Skeletal muscle tissue (tissue), 4 donors: Measurements from ENCODE around the gene NFIB. TPM values are rescaled to one million over a fixed set of nuclear protein-coding genes. Genes with fewer than 3 reads are reported as not detected.

Experiments
- H3K27ac ChIP-seq: one replicate; pipeline ENCODE4 v1.7.0; 2013; ENCODE audit warnings: mild to moderate bottlenecking, low read depth, low read length, inconsistent platforms
- H3K27me3 ChIP-seq, 3 donors: one replicate each; pipeline ENCODE4 v1.7.0; 2013; ENCODE audit warnings: low read length in 3 of 3; ENCODE audit not compliant: control insufficient read depth in 3 of 3, insufficient read depth in 3 of 3
- H3K36me3 ChIP-seq, 3 donors: one replicate each; pipeline ENCODE4 v1.7.0; 2013; ENCODE audit warnings: low read length in 3 of 3; ENCODE audit not compliant: control insufficient read depth in 3 of 3, insufficient read depth in 3 of 3
- H3K4me1 ChIP-seq, 3 donors: one replicate each; pipeline ENCODE4 v1.7.0; 2013; ENCODE audit warnings: low read length in 3 of 3, mild to moderate bottlenecking in 3 of 3; ENCODE audit not compliant: control insufficient read depth in 3 of 3, insufficient read depth in 3 of 3
- H3K4me3 ChIP-seq, 3 donors: one replicate each; pipeline ENCODE4 v1.7.0; 2013; ENCODE audit warnings: low read length in 3 of 3
- H3K9ac ChIP-seq, 3 donors: one replicate each; pipeline ENCODE4 v1.7.0; 2013; ENCODE audit warnings: low read length in 3 of 3, mild to moderate bottlenecking in 3 of 3, moderate library complexity in 2 of 3, low read depth in 1 of 3
- H3K9me3 ChIP-seq, 3 donors: one replicate each; pipeline ENCODE4 v1.7.0; 2013; ENCODE audit warnings: low read length in 3 of 3; ENCODE audit not compliant: control insufficient read depth in 3 of 3
- total RNA-seq: library from RNA; depleted of rRNA; stranded (reverse); fragments of >200 nt; gene quantifications from one replicate; pipeline ENCODE4 v1.2.3, GENCODE V29; 2014
- donor health status: Osteomylitis.

NFIB gene
- total RNA-seq, 1 donor from 2014 or later, result 95.0 TPM

GRCh38 chr9:14173713-14174112 is 140.2 kb downstream of the NFIB start:
- Histone ChIP-seq H3K36me3 (no peaks in the 10 kb centered on the region), H3K4me1 (peaks cover 0 to 3% (median 0%) of the 10 kb centered on the region in 3 donors), H3K27ac (no peak overlapping the region), H3K9ac (no peak overlapping the region), H3K9me3 (no peaks in the 10 kb centered on the region), H3K4me3 (no peak overlapping the region), H3K27me3 (no peaks in the 10 kb centered on the region)

DNA sequence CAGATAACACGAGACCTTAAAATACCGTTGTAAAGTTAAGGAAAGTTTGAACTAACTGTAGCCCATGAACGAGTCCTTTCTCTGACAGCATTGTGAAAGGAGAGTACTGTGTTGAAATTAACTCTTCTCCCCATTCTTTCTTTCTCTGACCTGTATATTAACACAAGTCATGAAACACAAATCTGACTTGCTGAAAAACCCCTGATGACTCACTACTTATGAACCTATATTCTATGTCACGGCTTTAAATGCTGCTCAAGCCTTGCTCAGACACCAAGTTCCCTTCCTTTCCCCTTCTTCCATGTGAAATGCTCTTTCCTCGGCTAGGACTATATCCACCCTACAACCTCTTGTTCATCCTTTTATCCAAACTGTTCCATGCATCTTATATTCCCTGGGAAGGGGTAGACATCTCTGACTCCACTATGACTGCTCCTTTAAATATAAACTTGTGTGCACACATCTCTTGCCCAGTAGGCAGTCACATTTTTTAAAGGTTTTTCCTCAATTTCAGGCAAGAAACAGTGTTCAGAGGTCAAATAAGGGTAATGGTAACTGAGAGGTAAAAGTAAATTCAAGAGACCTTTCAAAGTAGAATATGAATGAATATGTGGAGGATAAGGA is 142.9 kb downstream of the NFIB start:
- Histone ChIP-seq H3K9me3 (no peaks in the 10 kb centered on the region), H3K27ac (no peak overlapping the region), H3K4me1 (peaks cover 3 to 6% (median 5%) of the 10 kb centered on the region in 3 donors), H3K4me3 (no peak overlapping the region), H3K36me3 (no peaks in the 10 kb centered on the region), H3K27me3 (no peaks in the 10 kb centered on the region), H3K9ac (no peak overlapping the region)

GRCh38 chr9:14170392-14170931 is 143.5 kb downstream of the NFIB start:
- Histone ChIP-seq H3K27me3 (no peaks in the 10 kb centered on the region), H3K4me3 (no peak overlapping the region)

DNA sequence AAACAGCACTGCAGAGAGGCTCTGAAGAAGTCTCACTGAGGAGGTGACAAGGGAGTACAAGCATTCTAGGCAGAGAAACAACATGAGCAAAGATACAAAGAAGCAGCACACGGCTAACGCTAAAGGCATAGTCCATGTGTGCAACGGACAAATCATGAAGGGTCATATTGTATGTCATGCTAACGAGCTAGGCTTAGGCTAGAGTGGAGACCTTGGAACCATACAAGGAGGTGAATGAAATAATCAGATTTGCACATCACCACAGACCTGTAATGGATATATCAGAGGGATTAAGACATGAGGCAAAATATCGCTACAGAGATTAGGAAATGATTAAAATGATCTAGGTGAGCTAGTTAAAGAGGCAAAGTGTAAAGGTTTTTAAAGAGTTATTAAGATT is 145.6 kb downstream of the NFIB start:
- H3K4me1 ChIP-seq, result peaks cover 5 to 19% (median 12%) of the 10 kb centered on the region in 3 donors
- no peaks in the 10 kb centered on the region for H3K9me3 ChIP-seq
- no peak overlapping the region for H3K27ac ChIP-seq
- no peak overlapping the region for H3K4me3 ChIP-seq
- H3K36me3 ChIP-seq, result no peaks in the 10 kb centered on the region
- H3K27me3 ChIP-seq, result no peaks in the 10 kb centered on the region
- H3K9ac ChIP-seq, result no peak overlapping the region

More at GRCh38 chr9:14170392-14170931, 143.5 kb downstream of the NFIB start:
- no peak overlapping the region for H3K27ac ChIP-seq
- no peak overlapping the region for H3K9ac ChIP-seq
- peaks cover 5 to 9% (median 7%) of the 10 kb centered on the region in 3 donors for H3K4me1 ChIP-seq
- H3K9me3 ChIP-seq, result no peaks in the 10 kb centered on the region
- no peaks in the 10 kb centered on the region for H3K36me3 ChIP-seq

DNA sequence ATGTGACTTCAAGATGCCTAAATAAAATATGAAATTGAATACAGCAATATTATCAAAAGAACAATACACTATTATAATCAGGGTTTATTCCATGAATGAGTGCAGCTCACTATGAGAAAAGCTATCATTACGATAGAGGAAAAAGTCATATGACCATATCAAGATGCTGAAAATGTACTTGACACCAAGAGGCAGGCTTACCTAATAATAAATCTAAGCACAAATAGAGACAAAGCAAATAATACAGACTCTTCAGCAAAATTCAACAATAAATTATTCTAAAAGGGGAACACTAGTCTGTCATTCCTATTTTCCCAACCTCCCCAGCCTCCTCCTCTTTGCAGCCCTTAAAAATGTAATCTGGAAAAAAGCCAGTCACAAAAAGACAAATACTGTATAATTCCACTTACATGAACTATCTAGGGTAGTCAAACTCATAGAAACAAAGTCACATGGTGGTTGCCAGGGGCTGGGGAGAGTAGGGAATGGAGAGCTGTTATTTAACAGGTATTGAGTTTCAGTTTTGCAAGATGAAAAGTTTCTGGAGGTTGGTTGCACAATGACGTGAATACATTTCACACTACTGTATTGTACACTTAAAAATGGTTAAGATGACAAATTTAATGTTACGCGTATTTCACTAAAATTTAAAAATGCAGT is 148.4 kb downstream of the NFIB start:
- H3K4me1 ChIP-seq, result peaks cover 5 to 19% (median 12%) of the 10 kb centered on the region in 3 donors
- no peak overlapping the region for H3K4me3 ChIP-seq
- no peaks in the 10 kb centered on the region for H3K27me3 ChIP-seq
- no peaks in the 10 kb centered on the region for H3K36me3 ChIP-seq
- no peak overlapping the region for H3K27ac ChIP-seq
- H3K9ac ChIP-seq, result no peak overlapping the region
- no peaks in the 10 kb centered on the region for H3K9me3 ChIP-seq

GRCh38 chr9:14164908-14165307 is 149.0 kb downstream of the NFIB start:
- H3K27me3 ChIP-seq, result no peaks in the 10 kb centered on the region
- no peak overlapping the region for H3K9ac ChIP-seq
- no peaks in the 10 kb centered on the region for H3K9me3 ChIP-seq
- peaks cover 8 to 19% (median 12%) of the 10 kb centered on the region in 3 donors for H3K4me1 ChIP-seq
- H3K36me3 ChIP-seq, result no peaks in the 10 kb centered on the region
- no peak overlapping the region for H3K27ac ChIP-seq
- H3K4me3 ChIP-seq, result no peak overlapping the region

DNA sequence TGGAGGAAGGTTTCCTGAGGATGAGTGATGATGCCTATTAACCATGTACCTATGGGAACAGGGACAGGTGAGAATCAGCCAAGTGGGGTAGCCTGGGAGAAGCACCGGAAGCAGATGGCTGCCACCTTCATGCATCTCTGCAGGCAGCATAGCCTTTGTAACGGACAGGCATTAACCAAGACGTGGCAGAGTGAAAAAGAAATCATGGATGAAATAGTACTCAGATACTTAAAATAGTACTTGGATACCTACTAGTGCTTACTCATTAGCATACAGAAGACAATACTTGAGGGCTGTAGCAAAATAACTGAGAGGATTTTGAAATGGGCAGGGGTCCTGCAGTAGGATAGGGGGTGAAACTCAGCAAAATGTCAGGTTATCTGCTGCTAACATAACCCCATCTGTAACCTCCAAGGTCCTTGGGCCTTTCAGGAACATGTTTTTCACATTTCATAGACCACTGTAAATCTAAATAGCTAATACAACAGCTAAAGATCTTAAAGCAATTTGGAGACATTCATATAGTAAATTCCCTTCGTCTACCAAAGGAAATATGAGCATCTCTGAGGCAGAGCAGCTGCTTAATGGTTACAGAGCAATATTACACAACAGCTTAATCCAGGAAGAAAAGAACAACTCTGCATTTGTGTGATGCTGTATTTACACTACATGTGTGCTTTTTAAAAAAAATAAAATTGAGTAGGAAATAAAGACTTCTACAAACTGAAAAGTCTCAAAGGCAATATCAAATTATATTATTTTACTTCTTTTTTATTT is 154.3 kb downstream of the NFIB start:
- Histone ChIP-seq H3K36me3 (no peaks in the 10 kb centered on the region), H3K9ac (peak overlapping the region in 1 of 3 donors; percentile 1), H3K27ac (no peak overlapping the region), H3K27me3 (no peaks in the 10 kb centered on the region), H3K9me3 (no peaks in the 10 kb centered on the region), H3K4me1 (peaks cover 11 to 20% (median 12%) of the 10 kb centered on the region in 3 donors), H3K4me3 (peak overlapping the region in 1 of 3 donors; percentile 16)

DNA sequence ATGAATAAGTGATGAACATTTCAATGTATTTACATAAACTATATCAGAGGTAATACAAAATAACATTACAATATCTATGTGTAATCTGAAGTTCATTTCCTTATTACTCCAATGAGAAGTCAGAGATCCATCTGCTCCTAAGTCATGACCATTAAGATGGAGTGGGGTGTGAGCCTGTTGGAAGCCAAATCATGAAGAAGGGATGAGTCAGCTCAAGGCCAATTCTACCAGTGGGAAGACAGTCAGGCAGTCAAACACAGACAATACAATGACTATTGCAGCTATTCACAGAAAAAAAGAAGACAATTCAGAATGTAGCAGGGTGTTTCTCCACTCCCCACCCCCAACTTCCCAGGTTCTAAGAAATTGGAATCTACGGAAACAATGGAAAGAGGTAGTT is 155.0 kb downstream of the NFIB start:
- Histone ChIP-seq H3K9me3 (no peaks in the 10 kb centered on the region), H3K36me3 (no peaks in the 10 kb centered on the region), H3K4me3 (no peak overlapping the region), H3K9ac (no peak overlapping the region), H3K4me1 (peaks cover 8 to 20% (median 11%) of the 10 kb centered on the region in 3 donors), H3K27ac (no peak overlapping the region), H3K27me3 (no peaks in the 10 kb centered on the region)

DNA sequence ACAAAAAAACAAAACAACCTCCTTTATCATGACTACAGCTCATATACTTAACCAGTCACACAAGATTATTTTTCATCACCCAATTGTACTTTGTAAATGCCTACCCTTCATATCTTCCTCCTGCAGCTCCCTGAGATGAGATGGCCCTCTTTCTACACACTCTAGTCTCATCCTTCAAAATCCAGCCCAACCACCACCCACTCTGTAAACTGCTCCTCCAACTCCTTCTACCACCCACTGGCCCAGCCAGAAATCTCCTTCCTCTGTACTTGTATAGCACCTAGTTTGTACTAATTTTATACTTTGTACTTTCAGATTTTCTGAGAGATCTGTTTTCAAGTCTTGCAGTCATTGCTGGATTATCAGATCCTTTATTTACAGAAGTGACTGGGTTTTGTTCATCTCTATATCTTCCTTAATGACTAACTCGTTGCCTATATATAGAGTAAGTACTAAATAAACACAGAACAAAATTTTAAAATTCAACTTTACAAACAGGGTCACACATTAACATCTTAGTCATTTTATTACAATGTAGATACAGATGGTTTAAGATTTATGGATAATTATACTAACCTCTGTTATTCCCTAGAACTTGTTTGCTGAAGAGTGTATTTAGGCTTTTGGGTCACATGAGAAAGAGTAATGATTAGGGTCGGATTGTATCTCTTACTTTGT is 155.7 kb downstream of the NFIB start:
- no peak overlapping the region for H3K9ac ChIP-seq
- H3K27ac ChIP-seq, result no peak overlapping the region
- H3K9me3 ChIP-seq, result no peaks in the 10 kb centered on the region
- H3K4me1 ChIP-seq, result peaks cover 8 to 20% (median 11%) of the 10 kb centered on the region in 3 donors
- H3K27me3 ChIP-seq, result no peaks in the 10 kb centered on the region
- no peak overlapping the region for H3K4me3 ChIP-seq
- H3K36me3 ChIP-seq, result no peaks in the 10 kb centered on the region
